Embryonic facial prominence (tissue), 1 donor: Measurements from ENCODE around the gene CBL.

Source experiments
- DNase-seq: peaks from one replicate; pipeline ENCODE4 v3.0.0-alpha.2; 2016; ENCODE audit errors: extremely low spot score

Gene CBL

DNA sequence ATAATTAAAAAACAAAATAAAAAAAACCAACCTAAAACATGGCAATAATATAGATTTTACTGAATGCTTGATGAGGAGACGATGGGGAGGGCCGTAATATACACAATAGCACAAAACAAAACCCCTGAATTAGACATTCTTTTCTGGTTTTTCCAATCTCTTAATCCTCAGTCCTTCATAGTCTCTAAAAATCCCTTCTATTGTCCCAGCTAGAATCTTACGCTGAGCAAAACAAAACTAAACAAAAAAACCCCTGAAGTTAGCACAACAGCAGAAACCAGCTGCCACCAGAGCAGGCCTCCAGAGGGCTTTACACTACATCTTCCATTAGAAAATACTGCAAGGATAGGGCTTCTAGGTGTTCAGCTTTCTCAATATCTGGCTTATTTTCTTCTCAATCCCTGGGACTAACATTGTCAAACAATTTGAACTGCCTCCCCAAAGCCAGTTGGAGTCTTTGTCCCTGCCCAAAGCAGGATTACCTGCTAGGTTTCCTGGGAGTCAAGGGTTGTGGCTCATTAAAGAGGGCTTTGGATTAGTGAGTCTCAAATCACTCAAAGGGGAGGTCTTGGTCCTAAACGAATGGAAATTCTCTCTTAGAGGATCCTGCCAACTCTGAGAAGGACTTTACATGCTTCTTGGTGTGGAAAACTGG lies 126.1 kb downstream of the CBL start:
- DNase-seq = no peak

- DNase-seq = peak; percentile 96
Observed at GRCh38 chr11:119334174-119334930, 128.2 kb downstream of the CBL start, which contains the start of gene RNF26. TSS of gene RNF26 (plus strand) at chr11:119334527. CDS start at chr11:119335123, 596 bp downstream.

- no peak for DNase-seq
Observed at GRCh38 chr11:119335091-119335654, 129.0 kb downstream of the CBL start.

GRCh38 chr11:119335655-119336543 lies 129.8 kb downstream of the CBL start:
- DNase-seq = no peak

DNA sequence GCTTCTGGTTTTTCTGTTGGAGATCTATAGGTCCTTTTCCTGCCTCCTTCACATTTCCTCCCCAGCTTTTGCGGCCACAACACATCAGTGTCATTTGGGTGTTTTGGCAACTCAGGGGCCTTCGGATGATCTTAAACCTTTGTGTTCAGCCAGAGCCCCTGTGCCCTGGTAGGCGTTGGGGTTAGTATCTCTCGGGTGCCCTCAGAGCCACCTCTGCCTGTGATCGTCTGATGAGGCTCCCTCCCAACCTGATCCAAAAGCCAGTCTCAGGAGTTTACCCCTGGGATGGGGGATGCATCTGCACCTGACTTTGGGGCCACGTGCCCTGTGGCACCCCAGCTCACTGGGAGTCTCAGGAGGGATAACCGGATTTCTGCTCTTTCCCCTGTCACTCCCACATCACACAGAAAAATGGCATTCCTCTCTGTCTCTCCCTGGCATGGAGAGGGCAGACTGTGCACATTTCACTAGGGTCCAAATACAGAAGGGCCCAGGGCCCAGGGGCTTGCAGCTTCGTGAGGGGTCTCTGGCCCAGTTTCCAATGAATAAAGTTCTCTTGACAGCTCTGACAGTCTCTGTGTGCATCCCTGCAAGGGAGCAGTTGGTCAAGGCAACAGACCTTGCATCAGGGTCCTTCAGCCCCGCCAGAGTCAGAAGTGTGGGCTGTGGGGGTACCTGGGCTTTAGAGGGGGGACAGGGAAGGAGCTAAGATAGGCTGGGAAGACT lies 130.8 kb downstream of the CBL start:
- DNase-seq = no peak

DNA sequence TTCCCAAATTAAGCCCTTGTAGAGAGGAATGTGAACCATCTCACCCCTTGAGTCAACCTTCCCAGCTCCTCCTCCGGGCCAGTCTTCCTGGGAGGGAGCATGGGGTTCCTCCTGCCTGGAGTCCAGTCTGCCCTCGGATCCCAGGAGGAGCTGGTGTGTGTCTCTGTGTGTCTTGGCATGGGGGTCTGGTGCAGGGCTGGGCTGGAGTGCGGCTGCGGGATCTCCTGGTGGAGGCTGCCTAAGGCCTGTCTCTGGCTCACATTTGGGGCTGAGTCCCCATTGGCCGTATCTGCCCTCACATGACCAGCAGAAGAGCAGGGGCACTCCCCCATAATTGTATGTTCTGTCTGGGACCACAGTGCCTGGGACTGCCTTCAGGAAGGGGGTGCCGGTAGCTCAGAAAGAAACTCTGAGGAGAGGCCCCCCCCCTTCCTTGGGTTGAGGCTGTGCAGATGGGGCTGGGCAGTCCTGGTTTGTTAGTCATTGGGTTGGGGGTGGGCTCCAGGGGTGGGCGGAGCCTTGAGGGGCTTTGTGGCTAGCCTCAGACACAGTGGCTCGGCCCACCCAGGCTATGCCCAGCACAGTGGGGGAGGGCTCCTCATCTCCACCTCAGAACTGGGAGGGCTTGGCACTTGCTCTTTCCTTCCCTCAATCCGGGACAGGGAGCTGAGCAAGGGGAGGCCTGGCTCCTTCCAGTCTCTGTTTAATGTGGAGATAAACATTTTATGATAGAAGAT lies 131.6 kb downstream of the CBL start:
- DNase-seq = peak; percentile 65

DNA sequence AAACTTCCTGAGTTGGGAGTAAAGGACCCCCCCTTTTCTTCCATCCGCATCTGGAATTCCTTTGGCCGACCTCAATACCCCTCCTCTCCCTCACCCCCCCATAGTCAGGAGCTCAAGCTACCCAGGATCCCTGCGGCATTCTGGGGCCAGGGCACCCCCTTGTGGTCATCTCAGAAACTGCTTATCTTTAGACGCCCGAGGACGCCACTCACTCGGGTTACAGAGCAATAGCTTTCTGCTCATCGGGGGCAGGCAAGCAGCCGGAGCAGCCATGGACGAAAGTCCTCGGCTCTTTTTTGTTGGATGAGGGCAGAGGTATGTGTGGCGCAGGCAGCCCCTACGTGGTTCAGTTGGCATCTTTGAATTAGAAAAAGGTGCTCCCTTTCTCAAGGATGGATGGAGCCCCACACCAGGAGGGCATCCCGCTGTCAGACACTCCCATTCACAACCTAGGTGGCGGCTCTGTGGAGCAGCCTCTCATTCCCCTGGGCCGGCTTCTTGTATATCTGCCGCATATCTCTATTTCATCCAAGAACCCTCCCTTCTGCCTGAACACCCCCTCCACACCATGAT lies 132.3 kb downstream of the CBL start:
- peak; percentile 77 for DNase-seq

DNA sequence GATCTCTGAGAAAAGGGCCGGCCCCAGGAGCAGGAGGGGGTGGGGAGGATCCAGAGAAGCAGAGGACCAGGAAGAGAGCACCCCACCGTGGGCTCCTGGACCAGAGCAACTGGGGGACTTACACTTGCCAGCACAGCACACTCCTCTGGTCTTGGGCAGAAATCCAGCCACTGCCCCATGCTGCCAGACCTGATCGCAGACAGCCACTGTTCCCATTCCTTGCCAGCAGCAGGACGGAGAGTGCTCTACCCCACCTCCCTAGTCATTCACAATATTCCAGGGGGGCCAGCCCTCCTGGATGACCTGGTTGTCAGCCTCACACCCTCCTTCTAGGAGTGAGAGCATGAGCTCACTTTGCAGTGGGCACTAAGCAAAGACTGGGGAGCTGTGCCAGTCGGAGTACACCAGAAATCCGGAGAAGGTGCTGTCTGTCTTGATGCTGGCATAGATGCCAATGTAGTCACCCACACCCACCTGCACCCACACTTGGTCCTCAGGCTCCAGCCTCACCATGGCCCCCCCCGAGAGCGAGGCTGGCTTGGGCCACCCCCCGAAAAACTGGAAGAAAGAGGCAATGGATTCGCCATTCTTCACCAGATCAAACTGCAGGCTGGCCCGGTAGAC lies 132.9 kb downstream of the CBL start:
- no peak for DNase-seq

DNA sequence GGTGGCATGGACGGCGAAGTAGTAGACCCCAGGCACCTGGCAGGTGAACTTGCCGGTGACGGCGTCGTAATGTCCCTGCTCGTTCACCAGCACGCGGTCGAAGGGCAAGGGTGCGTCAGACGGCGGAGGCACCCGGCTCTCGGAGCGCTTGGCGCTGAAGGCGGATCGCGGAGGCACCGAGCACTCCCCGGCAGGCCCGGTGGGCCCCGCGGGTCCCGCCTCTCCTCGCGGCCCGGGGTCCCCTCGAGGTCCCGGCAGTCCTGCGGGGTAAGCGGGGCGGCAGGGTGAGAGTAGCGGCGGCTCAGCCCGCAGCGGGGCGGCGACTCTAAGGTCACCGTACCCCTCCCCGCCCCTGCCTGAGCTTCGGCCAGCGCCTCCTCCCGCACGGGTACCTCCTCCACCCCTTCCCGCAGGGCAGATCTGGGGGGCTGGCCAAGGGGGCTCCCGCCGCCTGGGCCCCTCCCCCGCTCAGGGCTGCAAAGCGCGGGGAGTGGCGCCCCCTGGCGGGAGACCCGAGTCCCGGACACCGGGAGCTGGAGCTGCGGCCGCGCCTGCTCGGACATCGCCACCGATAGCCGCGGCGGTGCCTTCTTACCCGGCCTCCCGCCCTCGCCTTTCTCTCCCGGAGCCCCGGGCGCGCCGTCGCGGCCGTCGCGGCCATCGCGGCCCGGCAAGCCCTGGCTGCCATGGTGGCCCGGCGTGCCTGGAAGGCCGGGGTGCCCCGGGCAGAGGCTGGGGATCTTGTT lies 133.6 kb downstream of the CBL start:
- no peak for DNase-seq

GRCh38 chr11:119340335-119341221 lies 134.4 kb downstream of the CBL start, which contains the start of gene C1QTNF5:
TSS of gene C1QTNF5 (minus strand) at chr11:119340883. CDS start at chr11:119340397, 486 bp downstream.
- peak; percentile 70 for DNase-seq

DNA sequence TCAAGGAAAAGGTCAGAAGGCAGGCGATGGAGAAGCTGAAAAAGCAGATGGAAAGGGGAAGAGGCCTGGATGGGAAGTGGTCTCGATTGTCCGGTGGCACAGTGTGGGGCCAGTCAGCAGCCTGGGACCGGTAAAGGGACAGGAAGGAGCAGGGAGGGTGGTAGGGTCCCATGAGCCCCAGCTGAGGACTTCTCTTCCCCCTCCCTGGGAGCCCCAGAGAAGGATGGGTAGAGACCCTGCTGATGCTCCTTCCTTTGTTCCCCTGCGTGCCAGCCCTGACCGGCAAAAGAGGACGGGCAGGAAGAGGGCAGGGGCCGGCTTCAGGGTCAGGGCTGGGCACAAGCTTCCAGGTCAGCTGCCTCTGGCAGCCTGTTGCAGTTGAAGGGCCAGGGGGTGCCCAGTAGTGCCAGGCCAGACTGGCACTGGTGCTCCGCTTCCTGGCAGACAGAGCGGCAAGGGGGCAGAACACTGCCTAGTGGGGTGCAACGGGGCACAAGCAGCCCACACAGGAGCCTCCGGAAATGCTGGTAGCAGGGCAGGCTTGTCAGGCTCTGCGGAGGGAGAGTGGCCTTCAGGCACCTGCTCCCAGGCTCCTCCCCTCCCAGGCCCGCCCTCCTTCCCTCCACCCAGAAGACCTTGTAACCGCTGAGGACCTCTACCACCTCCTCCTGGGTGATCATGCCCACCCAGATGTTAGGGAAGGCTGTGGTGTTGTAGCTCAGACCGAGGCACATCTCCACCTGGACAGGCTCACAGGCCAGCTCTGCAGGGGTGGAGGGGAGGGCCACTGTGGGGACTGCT lies 135.3 kb downstream of the CBL start:
- no peak for DNase-seq

- DNase-seq = no peak
Observed at GRCh38 chr11:119342023-119342300, 135.8 kb downstream of the CBL start.

DNA sequence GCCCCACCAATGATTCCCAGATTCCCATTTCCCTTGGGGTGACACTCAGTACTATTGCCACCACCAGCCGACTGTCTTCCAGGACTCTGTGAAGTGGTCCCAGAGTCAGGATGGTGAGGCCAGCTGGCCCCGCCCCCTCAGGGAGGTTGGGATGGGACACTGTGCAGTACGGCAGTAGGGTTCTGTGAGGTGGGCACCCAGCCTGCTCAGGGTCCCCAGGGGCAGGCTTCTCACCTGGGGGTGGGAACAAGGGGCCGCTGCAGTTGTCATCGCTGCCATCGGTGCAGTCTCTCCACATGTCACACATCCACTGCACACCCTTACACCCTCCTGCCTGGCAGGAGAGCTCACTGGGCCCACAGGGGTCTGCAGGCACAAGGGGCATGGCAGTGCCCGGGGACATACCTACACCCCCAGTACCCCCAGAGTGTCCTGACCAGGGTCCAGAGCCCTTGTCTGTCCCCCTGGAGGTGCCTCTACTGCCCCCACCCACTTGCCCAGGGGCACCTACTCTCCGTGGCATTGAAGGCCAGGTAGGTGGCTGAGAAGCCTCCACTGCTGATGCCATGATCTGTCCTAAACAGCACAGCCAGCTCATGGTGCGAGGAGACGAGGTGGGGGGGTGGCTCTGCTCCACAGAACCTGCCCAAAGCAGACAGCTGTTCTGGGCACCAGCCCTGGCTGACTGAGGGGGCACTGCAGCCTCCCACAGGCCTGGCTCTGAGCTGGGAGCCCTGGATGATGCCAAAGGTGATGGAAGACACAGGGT lies 136.4 kb downstream of the CBL start:
- DNase-seq = no peak

- no peak for DNase-seq
Observed at GRCh38 chr11:119343726-119344125, 137.6 kb downstream of the CBL start.

- DNase-seq = no peak
Observed at GRCh38 chr11:119344291-119345010, 138.3 kb downstream of the CBL start.

DNA sequence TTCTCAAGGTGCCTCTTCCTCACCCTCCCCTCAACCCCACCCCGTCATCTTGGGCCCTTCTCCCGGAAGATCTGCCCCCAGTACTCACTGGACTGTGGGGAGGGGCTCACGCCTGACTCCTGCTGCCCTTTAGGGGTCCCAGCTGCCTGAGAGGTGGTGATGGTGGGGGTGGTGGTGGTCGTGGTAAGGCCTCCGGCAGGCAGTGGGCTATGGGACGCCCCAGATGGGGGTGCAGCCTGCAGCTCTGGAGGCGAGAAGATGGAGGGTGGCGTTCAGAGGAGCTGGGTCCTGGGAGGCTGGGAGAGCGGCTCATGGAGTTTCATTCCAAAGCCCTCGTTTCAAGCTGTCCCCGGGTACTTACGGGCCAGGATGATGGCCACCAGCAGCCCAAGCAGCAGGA lies 139.5 kb downstream of the CBL start:
- DNase-seq = no peak
